ENCODE measurements around the gene HPS1. TPM values are rescaled to one million over a fixed set of nuclear protein-coding genes. Genes with fewer than 3 reads are reported as not detected.

Gene HPS1
- total RNA-seq, 1 donor from 2014 or later = 31.9 TPM

- no peak for TF ChIP-seq CTCF (IDR thresholded peaks at IDR 0.05; ENCODE audit: borderline replicate concordance)
- H3K27me3 ChIP-seq (ENCODE audit: low read depth) = no peaks in the 10 kb centered on the region
- intact Hi-C loops (cut with micrococcal nuclease) = no loop called here
- peaks cover 6% of the 10 kb centered on the region for H3K4me1 ChIP-seq
- H3K9me3 ChIP-seq (replicated peaks) = no peaks in the 10 kb centered on the region
- no peak overlapping the region for H3K4me3 ChIP-seq
- H3K36me3 ChIP-seq = peaks cover 20% of the 10 kb centered on the region
- H3K27ac ChIP-seq (replicated peaks) = no peak overlapping the region
- DNase-seq = no peak
These were observed 42.0 kb downstream of the HPS1 start for GRCh38 chr10:98404571-98405359.

DNA sequence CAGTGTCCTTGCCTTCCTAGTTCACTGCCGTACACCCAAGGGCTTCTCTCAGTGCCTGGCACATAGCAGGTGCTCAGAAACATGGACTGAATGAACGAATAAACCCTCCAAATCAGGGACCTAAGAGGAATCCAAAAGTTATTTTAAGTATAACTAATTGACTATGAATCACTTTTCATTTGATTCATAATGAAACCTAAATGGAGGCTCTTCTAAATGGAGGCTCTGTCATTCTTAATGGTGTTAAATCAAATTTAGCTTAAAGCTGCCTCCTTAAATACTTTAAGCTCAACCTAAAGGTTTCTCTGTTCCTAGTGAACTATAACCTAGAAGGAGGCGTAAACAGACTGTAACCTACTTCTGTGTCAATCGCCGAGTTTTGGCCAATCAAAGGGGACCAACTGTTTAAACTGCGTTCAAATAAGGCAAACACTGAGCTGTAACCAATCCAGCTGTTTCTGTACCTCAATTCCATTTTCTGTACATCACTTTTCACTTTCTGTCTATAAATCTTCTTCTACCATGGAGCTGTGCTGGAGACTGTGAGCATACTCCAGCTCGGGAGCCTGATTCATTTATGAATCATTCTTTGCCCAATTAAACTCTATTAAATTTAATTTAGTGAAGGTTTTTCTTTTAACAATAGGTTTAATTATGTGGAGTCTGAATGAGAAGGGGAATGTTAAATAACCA lies 42.8 kb downstream of the HPS1 start:
- no peaks in the 10 kb centered on the region for H3K9me3 ChIP-seq (replicated peaks)
- no peak for TF ChIP-seq CTCF (IDR thresholded peaks at IDR 0.05; ENCODE audit: borderline replicate concordance)
- no peak for DNase-seq
- no peak overlapping the region for H3K27ac ChIP-seq (replicated peaks)
- intact Hi-C loops (cut with micrococcal nuclease) = no loop called here
- no peaks in the 10 kb centered on the region for H3K27me3 ChIP-seq (ENCODE audit: low read depth)
- peaks cover 6% of the 10 kb centered on the region for H3K4me1 ChIP-seq
- H3K4me3 ChIP-seq = no peak overlapping the region
- peaks cover 20% of the 10 kb centered on the region for H3K36me3 ChIP-seq

- Histone ChIP-seq H3K27me3 (ENCODE audit: low read depth) (no peaks in the 10 kb centered on the region), H3K36me3 (peaks cover 20% of the 10 kb centered on the region), H3K27ac (replicated peaks) (no peak overlapping the region), H3K4me3 (no peak overlapping the region), H3K4me1 (peaks cover 6% of the 10 kb centered on the region), H3K9me3 (replicated peaks) (no peaks in the 10 kb centered on the region)
- intact Hi-C loops (cut with micrococcal nuclease) = no loop called here
- no peak for DNase-seq
- TF ChIP-seq CTCF (IDR thresholded peaks at IDR 0.05; ENCODE audit: borderline replicate concordance) = no peak
These were observed 43.6 kb downstream of the HPS1 start for GRCh38 chr10:98402931-98403718.

GRCh38 chr10:98402478-98402877 lies 44.3 kb downstream of the HPS1 start:
- no peak for TF ChIP-seq CTCF (IDR thresholded peaks at IDR 0.05; ENCODE audit: borderline replicate concordance)
- H3K27ac ChIP-seq (replicated peaks) = no peak overlapping the region
- no peak for DNase-seq
- no peaks in the 10 kb centered on the region for H3K27me3 ChIP-seq (ENCODE audit: low read depth)
- H3K4me3 ChIP-seq = no peak overlapping the region
- peaks cover 6% of the 10 kb centered on the region for H3K4me1 ChIP-seq
- H3K9me3 ChIP-seq (replicated peaks) = no peaks in the 10 kb centered on the region
- peaks cover 20% of the 10 kb centered on the region for H3K36me3 ChIP-seq
- intact Hi-C loops (cut with micrococcal nuclease) = no loop called here

DNA sequence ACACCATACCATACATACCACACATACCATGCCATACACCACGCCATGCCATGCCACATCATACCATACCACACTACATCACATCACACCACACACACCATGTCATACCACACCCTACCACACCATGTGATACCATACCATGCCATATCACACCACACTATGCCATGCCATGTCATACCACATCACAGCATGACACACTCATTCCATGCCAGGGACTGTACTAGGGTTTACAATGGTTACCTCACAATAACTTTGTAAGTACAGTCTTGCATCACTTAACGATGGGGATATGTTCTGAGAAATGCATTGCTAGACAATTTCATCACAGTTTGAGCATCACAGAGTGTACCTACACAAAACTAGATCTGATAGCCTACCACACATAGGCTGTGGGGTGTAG lies 46.3 kb downstream of the HPS1 start:
- no peaks in the 10 kb centered on the region for H3K27me3 ChIP-seq (ENCODE audit: low read depth)
- H3K36me3 ChIP-seq = peaks cover 38% of the 10 kb centered on the region
- H3K9me3 ChIP-seq (replicated peaks) = no peaks in the 10 kb centered on the region
- H3K4me1 ChIP-seq = no peaks in the 10 kb centered on the region
- DNase-seq = no peak
- H3K27ac ChIP-seq (replicated peaks) = no peak overlapping the region
- TF ChIP-seq CTCF (IDR thresholded peaks at IDR 0.05; ENCODE audit: borderline replicate concordance) = no peak
- intact Hi-C loops (cut with micrococcal nuclease) = no loop called here
- no peak overlapping the region for H3K4me3 ChIP-seq
